ENCODE results near the gene KLHL2. TPM values are rescaled to one million over a fixed set of nuclear protein-coding genes. Genes with fewer than 3 reads are reported as not detected.

KLHL2 gene
- total RNA-seq, 4 donors from 2014 or later = 16.8 to 26.7 (median 21.2) TPM

DNA sequence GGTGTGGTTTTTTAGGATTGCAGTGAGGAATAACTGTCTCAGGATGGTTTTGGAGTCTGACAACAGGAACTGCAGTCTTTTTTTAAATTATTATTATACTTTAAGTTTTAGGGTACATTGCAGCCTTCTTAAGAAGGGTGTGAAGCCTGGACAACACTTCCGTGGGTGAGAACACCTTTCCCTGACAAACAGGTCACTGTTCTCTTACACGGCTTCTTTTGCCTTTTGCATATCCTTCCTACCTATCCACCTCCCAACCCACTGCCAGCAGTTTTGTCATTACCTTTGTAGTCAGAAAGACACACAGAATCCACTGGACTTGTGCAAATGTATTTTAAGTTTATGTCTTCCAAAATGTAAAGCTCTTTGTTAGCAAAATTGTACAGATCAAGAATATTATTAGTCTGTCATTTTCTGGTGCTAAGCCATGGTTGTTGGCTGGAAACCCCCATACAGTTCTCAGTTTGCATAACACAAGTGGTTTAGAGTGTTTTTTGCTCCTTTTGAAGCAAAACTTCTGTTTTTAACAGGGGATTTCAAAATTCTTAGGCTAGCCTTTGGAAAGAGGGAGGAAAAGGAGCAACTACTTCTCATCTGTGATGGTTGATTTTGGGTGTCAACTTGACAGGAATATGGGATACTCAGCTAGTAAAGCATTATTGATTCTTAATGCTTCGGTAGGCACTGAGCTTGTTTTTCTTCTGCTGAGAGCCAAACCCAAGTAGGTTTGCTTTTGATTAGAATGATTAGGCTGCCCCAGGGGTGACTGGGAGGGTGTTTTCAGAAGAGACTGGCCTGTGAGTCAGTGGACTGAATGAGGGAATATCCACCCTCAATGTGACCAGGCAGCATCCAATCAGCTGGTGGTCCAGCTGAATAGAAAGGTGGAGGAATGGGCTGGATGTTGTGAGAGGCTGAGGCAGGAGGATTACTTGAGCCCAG lies 29.4 kb upstream of the KLHL2 start:
- TF ChIP-seq, protein P1, sequence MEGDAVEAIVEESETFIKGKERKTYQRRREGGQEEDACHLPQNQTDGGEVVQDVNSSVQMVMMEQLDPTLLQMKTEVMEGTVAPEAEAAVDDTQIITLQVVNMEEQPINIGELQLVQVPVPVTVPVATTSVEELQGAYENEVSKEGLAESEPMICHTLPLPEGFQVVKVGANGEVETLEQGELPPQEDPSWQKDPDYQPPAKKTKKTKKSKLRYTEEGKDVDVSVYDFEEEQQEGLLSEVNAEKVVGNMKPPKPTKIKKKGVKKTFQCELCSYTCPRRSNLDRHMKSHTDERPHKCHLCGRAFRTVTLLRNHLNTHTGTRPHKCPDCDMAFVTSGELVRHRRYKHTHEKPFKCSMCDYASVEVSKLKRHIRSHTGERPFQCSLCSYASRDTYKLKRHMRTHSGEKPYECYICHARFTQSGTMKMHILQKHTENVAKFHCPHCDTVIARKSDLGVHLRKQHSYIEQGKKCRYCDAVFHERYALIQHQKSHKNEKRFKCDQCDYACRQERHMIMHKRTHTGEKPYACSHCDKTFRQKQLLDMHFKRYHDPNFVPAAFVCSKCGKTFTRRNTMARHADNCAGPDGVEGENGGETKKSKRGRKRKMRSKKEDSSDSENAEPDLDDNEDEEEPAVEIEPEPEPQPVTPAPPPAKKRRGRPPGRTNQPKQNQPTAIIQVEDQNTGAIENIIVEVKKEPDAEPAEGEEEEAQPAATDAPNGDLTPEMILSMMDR (IDR thresholded peaks at IDR 0.05; ENCODE audit: low read depth) = no peak

DNA sequence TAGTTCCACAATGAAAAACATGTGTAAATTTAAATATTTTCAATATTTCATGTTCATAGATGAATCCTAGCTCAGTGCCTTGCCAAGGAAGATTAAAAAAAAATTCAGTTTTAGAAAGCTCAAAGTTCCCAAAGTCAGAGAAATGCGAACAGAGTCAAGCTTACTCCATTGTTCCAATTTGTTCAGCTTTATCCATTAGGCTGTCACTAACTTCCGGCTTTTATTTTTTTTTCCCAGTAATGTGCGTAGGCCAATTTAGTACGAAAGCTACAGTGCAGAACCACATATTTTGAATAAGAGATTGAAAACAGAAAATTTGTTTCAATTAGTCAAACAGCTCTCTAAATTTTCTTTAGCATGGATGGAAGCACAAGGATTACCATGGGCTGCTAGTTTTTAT lies 23.1 kb upstream of the KLHL2 start:
- TF ChIP-seq, protein P1 (IDR thresholded peaks at IDR 0.05; ENCODE audit: low read depth) = no peak

GRCh38 chr4:165185448-165185847 lies 21.9 kb upstream of the KLHL2 start:
- TF ChIP-seq, protein P1 (IDR thresholded peaks at IDR 0.05; ENCODE audit: low read depth) = no peak

DNA sequence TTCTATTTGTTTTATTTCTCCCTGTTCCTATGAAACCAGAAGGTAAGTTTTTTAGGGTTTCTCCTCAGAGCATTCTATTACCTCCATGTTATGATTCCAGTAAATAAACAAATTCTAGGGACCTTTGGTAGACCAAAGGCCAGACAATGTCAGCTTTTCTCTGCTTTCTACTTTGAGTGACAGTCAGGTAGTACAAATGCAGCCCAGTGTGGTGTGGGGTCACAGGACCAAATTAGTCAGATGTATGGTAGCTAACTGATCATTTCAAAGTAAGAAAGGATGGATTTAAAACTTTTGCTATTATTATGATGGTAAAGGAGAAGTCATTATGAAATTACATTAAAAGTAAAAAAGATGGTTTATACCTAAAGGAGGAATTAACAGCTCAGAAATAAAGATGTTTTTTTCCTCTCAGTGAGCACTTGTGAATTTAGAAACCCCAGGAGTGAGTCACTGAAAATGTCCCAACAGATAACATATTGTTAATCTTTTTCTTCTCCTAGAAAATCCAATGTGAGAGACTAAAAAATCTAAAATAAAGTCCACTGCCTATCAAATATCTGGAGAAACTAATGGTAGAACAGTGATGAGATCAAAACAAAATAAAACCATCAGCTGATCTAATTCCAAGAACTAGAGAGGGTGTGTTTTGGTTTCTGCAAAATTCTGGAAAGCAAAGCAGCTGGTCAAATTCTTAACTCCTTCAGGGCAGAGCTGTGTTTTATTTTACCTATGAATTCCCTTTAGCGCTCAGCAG lies 16.6 kb upstream of the KLHL2 start:
- TF ChIP-seq, protein P1 (IDR thresholded peaks at IDR 0.05; ENCODE audit: low read depth) = no peak

DNA sequence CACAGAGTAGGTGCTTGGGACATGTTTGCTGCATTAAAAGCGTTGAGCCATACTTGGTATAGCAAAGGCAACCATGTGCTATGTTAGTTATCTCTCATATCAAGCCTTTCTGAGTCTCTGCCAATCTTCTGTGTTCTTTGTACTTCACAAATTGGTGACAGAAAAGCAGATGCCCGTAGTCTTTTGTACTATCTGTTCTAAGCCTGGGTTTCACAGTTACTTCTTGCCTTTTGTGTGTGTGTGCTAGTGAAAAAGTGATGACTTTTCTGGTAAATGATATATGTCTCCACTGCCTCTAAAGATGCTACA lies 16.1 kb upstream of the KLHL2 start:
- TF ChIP-seq, protein P1 (IDR thresholded peaks at IDR 0.05; ENCODE audit: low read depth) = no peak

- TF ChIP-seq, protein P1 (IDR thresholded peaks at IDR 0.05; ENCODE audit: low read depth) = no peak
Observed at GRCh38 chr4:165191814-165192499, 15.4 kb upstream of the KLHL2 start.

GRCh38 chr4:165192500-165192898 lies 14.9 kb upstream of the KLHL2 start:
- TF ChIP-seq, protein P1 (IDR thresholded peaks at IDR 0.05; ENCODE audit: low read depth) = no peak

Data from subcutaneous adipose tissue (tissue), 4 donors.